SH-SY5Y (cell line): ENCODE measurements around the gene MAMDC4.

Experiments used
- GATA2 ChIP-seq: IDR thresholded peaks from 2 replicates; pipeline ENCODE4 v1.6.1; 2011; ENCODE audit warnings: mild to moderate bottlenecking, low read depth, low read length
- GATA3 ChIP-seq: IDR thresholded peaks from 2 replicates; pipeline ENCODE4 v1.6.1; 2011; ENCODE audit warnings: low read depth, mild to moderate bottlenecking, low read length, moderate library complexity

- no peak for TF ChIP-seq GATA2
- TF ChIP-seq GATA3 = no peak
These were observed 11.8 kb upstream of the MAMDC4 start for GRCh38 chr9:136840140-136840876.
